GM21786 (cell line): Measurements from ENCODE around the gene TRPM2.

ENCODE experiments used
- ATAC-seq: cut with Tn5 transposase; IDR thresholded peaks from one replicate; pipeline ENCODE4 v1.9.1; 2021; ENCODE audit not compliant: unreplicated experiment

Gene TRPM2

DNA sequence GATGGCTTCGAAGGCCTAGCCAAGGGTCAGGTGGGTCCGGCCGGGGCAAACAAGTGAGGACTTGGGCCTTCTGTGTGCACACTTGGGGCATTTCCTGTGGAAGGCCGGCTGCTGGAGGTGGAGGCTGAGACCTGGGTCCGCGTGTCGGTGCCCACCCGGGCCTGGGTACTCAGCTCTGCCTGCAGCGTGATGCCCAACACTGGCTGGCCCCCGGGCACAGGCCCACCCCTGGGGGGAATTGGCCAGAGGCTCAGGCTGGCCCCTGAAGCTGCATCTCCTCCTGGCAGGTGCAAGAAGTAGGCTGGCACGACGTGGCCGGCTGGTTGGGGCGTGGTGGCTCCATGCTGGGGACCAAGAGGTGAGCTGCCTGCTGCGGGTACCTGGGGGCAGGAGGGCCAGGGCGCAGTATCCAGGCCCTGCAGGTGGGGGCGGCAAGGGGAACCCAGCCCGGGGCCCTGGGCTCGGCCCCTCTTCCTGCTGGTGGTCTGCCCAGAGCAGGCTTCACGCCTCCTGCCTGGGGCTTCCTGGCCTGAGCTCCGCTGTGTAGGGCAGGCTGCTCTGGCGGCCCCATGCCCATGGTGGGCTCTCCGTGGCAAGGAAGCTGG lies 31.5 kb upstream of the TRPM2 start:
- no peak for ATAC-seq

GRCh38 chr21:44322621-44323325 lies 30.6 kb upstream of the TRPM2 start:
- ATAC-seq, result no peak

GRCh38 chr21:44323591-44323990 lies 29.8 kb upstream of the TRPM2 start:
- ATAC-seq, result no peak

GRCh38 chr21:44324106-44324853 lies 29.1 kb upstream of the TRPM2 start:
- ATAC-seq, result no peak

- ATAC-seq, result no peak
Observed at GRCh38 chr21:44324854-44325107, 28.6 kb upstream of the TRPM2 start.

GRCh38 chr21:44325386-44326271 lies 27.8 kb upstream of the TRPM2 start:
- no peak for ATAC-seq

DNA sequence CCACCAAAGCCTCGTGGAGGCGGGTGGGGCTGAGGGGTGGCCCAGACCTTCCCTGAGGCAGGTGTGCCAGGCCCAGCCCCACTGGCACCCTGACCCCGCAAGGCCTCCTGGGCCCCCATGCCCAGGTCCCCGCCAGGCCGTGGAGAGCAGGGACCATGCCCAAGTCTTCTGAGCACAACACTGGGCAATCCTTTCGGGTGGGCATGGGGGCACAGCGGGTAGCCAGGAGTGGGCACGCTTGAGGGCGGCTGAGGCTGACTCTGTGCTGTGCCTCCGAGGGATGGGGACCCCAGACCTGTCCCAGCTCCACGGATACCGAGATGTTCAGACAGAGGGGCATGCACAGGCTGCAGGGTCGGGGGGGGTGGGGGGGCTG lies 27.2 kb upstream of the TRPM2 start:
- ATAC-seq, result no peak

- no peak for ATAC-seq
Observed at GRCh38 chr21:44326716-44327602, 26.5 kb upstream of the TRPM2 start.

GRCh38 chr21:44327603-44327974 lies 25.8 kb upstream of the TRPM2 start:
- ATAC-seq, result no peak

- ATAC-seq, result no peak
Observed at GRCh38 chr21:44328242-44328895, 25.1 kb upstream of the TRPM2 start.

DNA sequence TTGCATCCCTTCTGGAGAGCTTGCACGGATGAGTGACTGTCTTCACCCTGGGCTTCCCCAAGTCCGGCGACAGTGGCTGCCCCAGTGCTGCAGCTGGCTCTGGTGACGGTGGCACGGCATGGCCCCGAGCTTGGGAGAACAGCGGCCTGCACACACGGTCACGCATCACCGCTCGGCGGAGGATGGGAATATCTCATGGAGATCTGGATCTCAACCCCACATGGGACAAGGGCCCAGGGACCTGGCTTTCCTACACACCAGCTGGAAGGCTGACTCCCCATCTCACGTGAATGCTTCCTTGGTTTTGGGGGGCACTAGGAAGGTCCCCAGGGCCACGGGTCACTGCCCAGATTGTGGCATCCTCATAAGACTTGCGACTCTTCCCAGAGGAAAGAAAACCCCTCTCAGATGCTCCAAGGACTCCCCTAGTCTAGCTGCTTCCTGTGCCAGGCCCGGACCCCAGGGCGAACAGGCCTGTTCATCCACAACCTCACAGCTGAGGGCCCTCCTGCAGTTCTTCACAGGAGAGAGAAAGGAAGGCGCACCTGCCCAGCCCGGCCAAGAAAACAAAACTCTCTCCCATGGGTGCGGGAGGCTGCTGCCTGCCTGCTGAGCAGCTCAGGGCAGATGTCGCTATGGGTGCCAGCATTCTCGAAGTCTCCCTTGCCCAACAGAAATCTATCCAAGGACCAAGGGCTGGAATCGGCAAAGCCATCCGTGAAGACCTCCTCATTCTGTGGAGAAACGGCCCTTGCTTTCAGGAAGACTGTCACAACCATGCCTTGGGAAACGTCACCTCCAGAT lies 24.1 kb upstream of the TRPM2 start:
- no peak for ATAC-seq

GRCh38 chr21:44329971-44330681 lies 23.3 kb upstream of the TRPM2 start:
- no peak for ATAC-seq

DNA sequence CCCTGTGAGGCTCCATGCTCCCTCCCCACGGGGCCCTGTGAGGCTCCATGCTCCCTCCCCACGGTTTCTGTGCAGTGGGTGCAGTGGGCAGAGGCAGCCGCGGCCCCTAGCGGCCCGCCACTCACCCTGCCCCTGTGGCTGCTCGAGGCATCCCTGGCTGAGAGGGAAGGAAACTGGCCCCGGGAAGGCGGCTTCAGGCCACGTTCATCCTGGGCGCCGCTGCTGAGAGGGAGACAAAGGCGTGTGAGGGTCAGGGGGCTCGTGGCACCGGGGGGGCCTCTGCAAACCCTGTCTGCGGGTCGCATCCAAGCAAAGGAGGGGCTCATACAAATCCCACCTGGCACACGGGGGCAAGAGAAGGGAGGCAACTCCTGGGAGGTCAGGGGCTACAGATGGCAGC lies 22.7 kb upstream of the TRPM2 start:
- no peak for ATAC-seq

DNA sequence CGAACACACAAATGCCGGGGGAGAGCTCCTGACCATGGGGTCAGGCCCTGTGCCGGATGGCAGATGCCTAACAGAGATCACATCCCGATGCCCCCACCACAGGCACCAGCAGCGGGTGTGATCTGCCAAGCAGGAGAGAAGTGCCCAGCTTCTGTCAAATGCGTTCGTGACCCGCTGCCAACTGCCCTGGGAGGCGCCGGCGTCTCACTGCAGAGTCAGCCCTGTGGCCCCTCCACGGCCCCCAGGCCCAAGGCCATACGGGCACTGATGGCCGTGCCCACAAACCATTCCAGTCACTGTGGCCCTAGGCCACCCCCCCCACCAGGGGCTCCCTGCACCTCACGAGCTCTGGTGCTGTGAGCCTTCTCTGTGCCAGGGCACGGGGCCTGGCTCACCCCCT lies 22.2 kb upstream of the TRPM2 start:
- ATAC-seq, result no peak

DNA sequence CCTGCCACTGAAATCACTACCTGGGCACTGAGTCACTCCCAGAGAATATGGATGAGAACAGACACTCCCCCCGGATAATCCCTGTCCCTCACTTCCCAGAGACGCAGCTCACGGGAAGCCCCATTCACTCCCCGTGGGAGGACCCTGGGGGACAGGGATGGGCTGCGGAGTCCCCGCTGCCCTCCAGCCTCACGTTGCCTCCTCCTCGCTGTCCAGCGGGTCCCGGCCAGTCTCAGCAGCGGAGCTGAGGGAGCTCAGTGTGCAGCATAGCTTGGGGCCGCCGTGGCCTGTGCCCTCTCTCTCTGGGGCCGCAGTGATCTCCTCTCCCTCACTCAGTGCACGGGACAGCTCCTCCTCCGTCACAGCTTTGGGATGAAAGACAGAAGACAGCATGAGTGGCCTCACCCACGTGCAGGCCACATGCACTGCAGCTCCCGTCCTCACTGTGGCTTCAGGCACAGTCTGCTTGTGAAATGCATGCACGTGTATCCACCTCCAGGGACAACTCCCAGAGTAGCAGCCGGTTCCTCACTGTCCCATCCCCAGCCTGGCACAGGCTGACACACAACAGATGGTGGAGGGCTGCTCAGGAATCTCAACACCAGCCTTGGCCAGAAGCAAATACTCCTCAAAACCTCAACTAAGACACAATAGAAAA lies 21.6 kb upstream of the TRPM2 start:
- ATAC-seq, result no peak

DNA sequence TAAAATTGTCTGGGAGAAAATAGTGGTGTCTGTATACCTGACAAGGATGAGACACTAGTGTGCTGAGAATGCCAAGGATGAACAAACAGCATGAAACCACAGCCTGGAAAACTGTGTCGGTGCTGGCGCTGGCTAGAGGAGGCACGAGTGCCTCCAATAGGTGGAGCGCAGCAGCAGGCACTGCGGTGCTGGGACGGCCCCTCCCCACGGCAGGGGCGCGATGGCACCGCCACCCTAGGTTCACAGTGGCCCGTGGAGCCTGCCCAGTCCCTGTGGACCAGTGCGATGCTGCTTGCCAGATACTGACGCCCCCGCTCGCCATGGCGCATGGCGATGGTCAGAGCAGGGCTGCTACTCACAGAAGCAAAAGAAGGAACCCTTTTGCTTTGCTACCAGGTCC lies 21.0 kb upstream of the TRPM2 start:
- ATAC-seq, result no peak

GRCh38 chr21:44332965-44333364 lies 20.5 kb upstream of the TRPM2 start:
- ATAC-seq, result no peak
